ENCODE data around the gene KCNMA1.

DNA sequence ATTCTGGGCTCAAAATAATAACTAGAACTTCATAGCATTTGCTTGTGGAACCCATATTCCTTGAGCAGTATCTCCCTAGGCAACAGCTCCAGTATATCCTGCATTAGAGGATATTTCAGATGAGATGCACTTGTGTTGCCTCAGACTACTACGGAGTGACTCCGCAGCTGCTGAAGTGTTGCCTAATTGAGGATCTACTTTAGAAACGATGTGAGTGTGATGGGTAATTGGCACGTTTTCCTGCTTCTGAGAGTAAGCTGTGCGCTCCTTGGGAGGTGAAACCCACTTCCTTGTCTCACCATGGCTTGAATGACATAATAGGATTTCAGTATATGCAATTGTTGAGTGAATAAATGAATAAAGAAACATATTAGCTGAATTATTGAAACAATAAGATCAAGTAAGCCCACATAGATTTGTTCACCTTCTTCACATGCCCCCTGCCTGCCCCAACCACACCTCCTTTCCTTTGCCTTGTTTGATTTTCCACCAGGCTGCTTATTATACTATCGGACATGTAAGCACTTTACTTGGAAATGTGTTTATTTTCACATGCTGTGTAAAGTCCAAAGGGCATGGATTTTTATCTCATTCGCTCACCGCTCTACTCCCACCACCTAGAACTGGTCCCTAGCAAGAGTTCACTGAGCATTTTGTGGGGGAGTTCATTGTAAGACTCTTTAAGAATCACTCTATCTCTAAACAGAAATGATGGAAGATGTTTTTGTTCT, 303.8 kb downstream of the KCNMA1 start:
- no peak for TF ChIP-seq EP300 (IDR thresholded peaks at IDR 0.05)
- TF ChIP-seq, protein P1, sequence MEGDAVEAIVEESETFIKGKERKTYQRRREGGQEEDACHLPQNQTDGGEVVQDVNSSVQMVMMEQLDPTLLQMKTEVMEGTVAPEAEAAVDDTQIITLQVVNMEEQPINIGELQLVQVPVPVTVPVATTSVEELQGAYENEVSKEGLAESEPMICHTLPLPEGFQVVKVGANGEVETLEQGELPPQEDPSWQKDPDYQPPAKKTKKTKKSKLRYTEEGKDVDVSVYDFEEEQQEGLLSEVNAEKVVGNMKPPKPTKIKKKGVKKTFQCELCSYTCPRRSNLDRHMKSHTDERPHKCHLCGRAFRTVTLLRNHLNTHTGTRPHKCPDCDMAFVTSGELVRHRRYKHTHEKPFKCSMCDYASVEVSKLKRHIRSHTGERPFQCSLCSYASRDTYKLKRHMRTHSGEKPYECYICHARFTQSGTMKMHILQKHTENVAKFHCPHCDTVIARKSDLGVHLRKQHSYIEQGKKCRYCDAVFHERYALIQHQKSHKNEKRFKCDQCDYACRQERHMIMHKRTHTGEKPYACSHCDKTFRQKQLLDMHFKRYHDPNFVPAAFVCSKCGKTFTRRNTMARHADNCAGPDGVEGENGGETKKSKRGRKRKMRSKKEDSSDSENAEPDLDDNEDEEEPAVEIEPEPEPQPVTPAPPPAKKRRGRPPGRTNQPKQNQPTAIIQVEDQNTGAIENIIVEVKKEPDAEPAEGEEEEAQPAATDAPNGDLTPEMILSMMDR (IDR thresholded peaks at IDR 0.05) = no peak
